Neural cell (in vitro differentiated cells): Measurements from ENCODE around the gene NFIB.

Source experiments
- EP300 ChIP-seq: fragments of 450-650 bp; conservative IDR thresholded peaks from 2 replicates; pipeline ENCODE4 v1.6.1; 2014; ENCODE audit warnings: antibody characterized with exemption, mild to moderate bottlenecking, moderate library complexity; ENCODE audit not compliant: poor library complexity, severe bottlenecking
- EZH2 ChIP-seq: fragments of 200-600, 300-800 bp; shearing (Covaris generic), sonication (generic); IDR thresholded peaks from 2 replicates; pipeline ENCODE4 v1.6.1; 2014; ENCODE audit warnings: antibody characterized with exemption, low read length, borderline replicate concordance, mild to moderate bottlenecking; ENCODE audit not compliant: insufficient read depth, poor library complexity, severe bottlenecking
- RAD21 ChIP-seq: fragments of 450-650 bp; conservative IDR thresholded peaks from 2 replicates; pipeline ENCODE4 v1.6.1; 2014; ENCODE audit warnings: antibody characterized with exemption, mild to moderate bottlenecking, moderate library complexity
- SMC3 ChIP-seq: fragments of 450-650 bp; conservative IDR thresholded peaks from 2 replicates; pipeline ENCODE4 v1.6.1; 2014; ENCODE audit warnings: antibody characterized with exemption, mild to moderate bottlenecking, moderate library complexity; ENCODE audit not compliant: poor library complexity
- TAF1 ChIP-seq: IDR thresholded peaks from 2 replicates; pipeline ENCODE4 v1.6.1; 2012; ENCODE audit warnings: low read depth
- TF ChIP-seq, protein P1 (sequence below): IDR thresholded peaks from 2 replicates; pipeline ENCODE4 v1.6.1; 2012; ENCODE audit warnings: borderline replicate concordance
- TF ChIP-seq, protein P2 (sequence below): fragments of 450-650 bp; IDR thresholded peaks from 2 replicates; pipeline ENCODE4 v1.5.1; 2014; ENCODE audit warnings: antibody characterized with exemption, mild to moderate bottlenecking, moderate library complexity; ENCODE audit not compliant: poor library complexity, severe bottlenecking

DNA sequence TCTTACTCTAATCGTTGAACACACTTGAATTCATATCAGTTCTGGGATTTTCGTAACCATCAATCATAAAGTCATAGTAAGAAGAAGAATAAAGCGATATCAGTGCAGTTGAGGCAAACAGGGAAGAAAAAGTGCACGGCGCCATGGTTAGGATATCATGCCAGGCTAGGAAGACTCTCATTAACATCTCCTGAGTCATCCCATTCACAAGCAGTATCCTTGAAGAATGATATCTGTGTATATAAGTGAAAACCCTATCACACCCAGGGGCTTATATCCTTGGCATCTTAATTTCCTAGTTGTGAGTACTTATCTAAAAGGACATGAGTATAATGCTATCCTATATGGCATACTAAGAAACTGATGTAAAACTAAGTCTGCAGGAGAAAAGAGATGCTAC, 38.6 kb downstream of the NFIB start:
- TF ChIP-seq, protein P1, sequence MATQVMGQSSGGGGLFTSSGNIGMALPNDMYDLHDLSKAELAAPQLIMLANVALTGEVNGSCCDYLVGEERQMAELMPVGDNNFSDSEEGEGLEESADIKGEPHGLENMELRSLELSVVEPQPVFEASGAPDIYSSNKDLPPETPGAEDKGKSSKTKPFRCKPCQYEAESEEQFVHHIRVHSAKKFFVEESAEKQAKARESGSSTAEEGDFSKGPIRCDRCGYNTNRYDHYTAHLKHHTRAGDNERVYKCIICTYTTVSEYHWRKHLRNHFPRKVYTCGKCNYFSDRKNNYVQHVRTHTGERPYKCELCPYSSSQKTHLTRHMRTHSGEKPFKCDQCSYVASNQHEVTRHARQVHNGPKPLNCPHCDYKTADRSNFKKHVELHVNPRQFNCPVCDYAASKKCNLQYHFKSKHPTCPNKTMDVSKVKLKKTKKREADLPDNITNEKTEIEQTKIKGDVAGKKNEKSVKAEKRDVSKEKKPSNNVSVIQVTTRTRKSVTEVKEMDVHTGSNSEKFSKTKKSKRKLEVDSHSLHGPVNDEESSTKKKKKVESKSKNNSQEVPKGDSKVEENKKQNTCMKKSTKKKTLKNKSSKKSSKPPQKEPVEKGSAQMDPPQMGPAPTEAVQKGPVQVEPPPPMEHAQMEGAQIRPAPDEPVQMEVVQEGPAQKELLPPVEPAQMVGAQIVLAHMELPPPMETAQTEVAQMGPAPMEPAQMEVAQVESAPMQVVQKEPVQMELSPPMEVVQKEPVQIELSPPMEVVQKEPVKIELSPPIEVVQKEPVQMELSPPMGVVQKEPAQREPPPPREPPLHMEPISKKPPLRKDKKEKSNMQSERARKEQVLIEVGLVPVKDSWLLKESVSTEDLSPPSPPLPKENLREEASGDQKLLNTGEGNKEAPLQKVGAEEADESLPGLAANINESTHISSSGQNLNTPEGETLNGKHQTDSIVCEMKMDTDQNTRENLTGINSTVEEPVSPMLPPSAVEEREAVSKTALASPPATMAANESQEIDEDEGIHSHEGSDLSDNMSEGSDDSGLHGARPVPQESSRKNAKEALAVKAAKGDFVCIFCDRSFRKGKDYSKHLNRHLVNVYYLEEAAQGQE = no peak
- TF ChIP-seq, protein P2, sequence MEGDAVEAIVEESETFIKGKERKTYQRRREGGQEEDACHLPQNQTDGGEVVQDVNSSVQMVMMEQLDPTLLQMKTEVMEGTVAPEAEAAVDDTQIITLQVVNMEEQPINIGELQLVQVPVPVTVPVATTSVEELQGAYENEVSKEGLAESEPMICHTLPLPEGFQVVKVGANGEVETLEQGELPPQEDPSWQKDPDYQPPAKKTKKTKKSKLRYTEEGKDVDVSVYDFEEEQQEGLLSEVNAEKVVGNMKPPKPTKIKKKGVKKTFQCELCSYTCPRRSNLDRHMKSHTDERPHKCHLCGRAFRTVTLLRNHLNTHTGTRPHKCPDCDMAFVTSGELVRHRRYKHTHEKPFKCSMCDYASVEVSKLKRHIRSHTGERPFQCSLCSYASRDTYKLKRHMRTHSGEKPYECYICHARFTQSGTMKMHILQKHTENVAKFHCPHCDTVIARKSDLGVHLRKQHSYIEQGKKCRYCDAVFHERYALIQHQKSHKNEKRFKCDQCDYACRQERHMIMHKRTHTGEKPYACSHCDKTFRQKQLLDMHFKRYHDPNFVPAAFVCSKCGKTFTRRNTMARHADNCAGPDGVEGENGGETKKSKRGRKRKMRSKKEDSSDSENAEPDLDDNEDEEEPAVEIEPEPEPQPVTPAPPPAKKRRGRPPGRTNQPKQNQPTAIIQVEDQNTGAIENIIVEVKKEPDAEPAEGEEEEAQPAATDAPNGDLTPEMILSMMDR = no peak
- no peak for TF ChIP-seq EP300
- TF ChIP-seq RAD21 = no peak
- no peak for TF ChIP-seq TAF1
- TF ChIP-seq EZH2 = no peak
- TF ChIP-seq SMC3 = no peak
